Left colon (tissue), 2 donors: Measurements from ENCODE around the gene SUN2. TPM values are rescaled to one million over a fixed set of nuclear protein-coding genes. Genes with fewer than 3 reads are reported as not detected.
A peak's percentile ranks its signal among the peaks of the same experiment; 100 is the strongest.

ENCODE experiments used
- ATAC-seq: fragments of 200-7000 bp; cut with Tn5 transposase; one replicate; pipeline ENCODE4 v1.9.1; 2020; ENCODE audit warnings: mild to moderate bottlenecking, moderate library complexity
- DNase-seq, 2 donors: peaks; one replicate each; pipeline ENCODE4 v3.0.0-alpha.2; 2020
- intact Hi-C, 2 donors: fragments of 100-400 bp; cut with DNase I in 1 of 2; cut with micrococcal nuclease in 1 of 2; formaldehyde crosslinking; loops; one replicate each; pipeline versions ENCODE4 v1.11.2 to v1.14.0; 2022; cut with DNase I, micrococcal nuclease
- total RNA-seq, 2 donors: library from RNA; stranded (reverse); fragmentation: NEBNext Ultra II Directional; extraction: Animal tissue kit (Norgen Biotek cat#: 25700); gene quantifications; one replicate each; pipeline ENCODE4 v1.2.1, GENCODE V29; 2021
- donor health status: DM: no; HTN: no; CAD: no.
- donor health status: DM: yes; HTN: yes; CAD: no.

The SUN2 gene
- total RNA-seq, 2 donors from 2014 or later: 143 to 148 TPM

GRCh38 chr22:38758276-38758945, 2.6 kb upstream of the SUN2 start:
- DNase-seq (peak in 1 of 2 donors; percentile 39), ATAC-seq (no peak)
- intact Hi-C loops: no loop called here

- ATAC-seq (no peak), DNase-seq (no peak)
- intact Hi-C loops: no loop called here
Observed at GRCh38 chr22:38757464-38757757, 1.6 kb upstream of the SUN2 start.

- ATAC-seq (no peak), DNase-seq (peak in 1 of 2 donors; percentile 50)
- intact Hi-C loops: no loop called here
Observed at GRCh38 chr22:38756711-38757463, 1.1 kb upstream of the SUN2 start.

GRCh38 chr22:38755155-38755910, 465 bp downstream of the SUN2 start:
- intact Hi-C loops: no loop called here
- peak; percentile 78 for ATAC-seq
- peak; percentile 93 to 94 for DNase-seq

GRCh38 chr22:38754751-38755154, 1.0 kb downstream of the SUN2 start:
- DNase-seq (peak; percentile 56 to 58), ATAC-seq (peak; percentile 1)
- intact Hi-C loops: no loop called here

GRCh38 chr22:38753948-38754750, 1.6 kb downstream of the SUN2 start:
- intact Hi-C loops: no loop called here
- DNase-seq (peak; percentile 72 to 82), ATAC-seq (peak; percentile 64)

GRCh38 chr22:38751422-38752346, 4.1 kb downstream of the SUN2 start:
- DNase-seq (peak; percentile 69 to 73), ATAC-seq (no peak)
- intact Hi-C loops: no loop called here

- DNase-seq (no peak), ATAC-seq (no peak)
- intact Hi-C loops: no loop called here
Observed at GRCh38 chr22:38751066-38751421, 4.8 kb downstream of the SUN2 start.

GRCh38 chr22:38750638-38751037, 5.2 kb downstream of the SUN2 start:
- no peak for ATAC-seq
- intact Hi-C loops: no loop called here
- DNase-seq: no peak

- no peak for ATAC-seq
- DNase-seq: no peak
- intact Hi-C loops: no loop called here
Observed at GRCh38 chr22:38750104-38750503, 5.7 kb downstream of the SUN2 start.

- no peak for ATAC-seq
- intact Hi-C loops: no loop called here
Observed at GRCh38 chr22:38748487-38749136, 7.2 kb downstream of the SUN2 start.

GRCh38 chr22:38745676-38746460, 9.9 kb downstream of the SUN2 start:
- peak; percentile 65 to 69 for DNase-seq
- intact Hi-C loops: no loop called here
- peak; percentile 89 for ATAC-seq

More at GRCh38 chr22:38748487-38749136, 7.2 kb downstream of the SUN2 start:
- DNase-seq: no peak

- intact Hi-C loops: no loop called here
Observed at GRCh38 chr22:38744981-38745380, 10.8 kb downstream of the SUN2 start.

GRCh38 chr22:38742176-38742942, 13.4 kb downstream of the SUN2 start:
- intact Hi-C loops: no loop called here
- DNase-seq: no peak
- ATAC-seq: no peak

More at GRCh38 chr22:38744981-38745380, 10.8 kb downstream of the SUN2 start:
- DNase-seq: no peak
- ATAC-seq: no peak

GRCh38 chr22:38741576-38741975, 14.2 kb downstream of the SUN2 start:
- DNase-seq (no peak), ATAC-seq (no peak)
- intact Hi-C loops: no loop called here

- ATAC-seq (no peak), DNase-seq (no peak)
- intact Hi-C loops: no loop called here
Observed at GRCh38 chr22:38741166-38741565, 14.6 kb downstream of the SUN2 start.
